Measurements from ENCODE around the gene TRIO.

Gene TRIO

DNA sequence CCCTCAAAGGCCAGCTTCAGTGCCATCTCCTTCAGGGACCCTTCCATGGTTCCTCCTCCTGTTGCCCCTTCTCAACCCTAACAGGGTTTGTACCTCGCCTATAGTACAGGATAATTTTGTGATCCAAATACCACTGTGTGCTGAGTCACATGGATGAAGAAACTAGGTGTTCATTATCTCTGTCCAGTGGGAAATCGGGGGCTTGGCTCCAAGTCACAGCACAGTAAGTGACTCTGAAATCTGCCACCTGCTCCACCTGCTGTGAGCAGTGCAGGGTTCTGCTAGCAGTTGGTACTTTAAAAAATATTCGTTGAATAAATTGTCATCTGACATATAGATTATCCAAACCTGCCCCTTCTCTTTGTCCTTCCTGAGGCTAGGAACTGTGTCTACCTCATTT, 315.3 kb downstream of the TRIO start:
- no peak overlapping the region for H3K27ac ChIP-seq (ENCODE audit: low read depth in 2 of 2, low read length in 2 of 2)
- peaks cover 36% of the 10 kb centered on the region in 2 donors for H3K36me3 ChIP-seq (ENCODE audit: control insufficient read depth in 2 of 2, insufficient read depth in 2 of 2, low read length in 2 of 2)
- H3K9me3 ChIP-seq (ENCODE audit: control insufficient read depth in 2 of 2, low read length in 2 of 2) = no peaks in the 10 kb centered on the region
- H3K4me1 ChIP-seq (ENCODE audit: control insufficient read depth in 2 of 2, insufficient read depth in 2 of 2, low read length in 2 of 2) = peaks cover under 1 to 7% of the 10 kb centered on the region in 2 donors
- H3K4me3 ChIP-seq (ENCODE audit: low read length in 2 of 2) = no peak overlapping the region
- no peaks in the 10 kb centered on the region for H3K27me3 ChIP-seq (ENCODE audit: control insufficient read depth in 2 of 2, insufficient read depth in 2 of 2, low read length in 2 of 2)
- H3K9ac ChIP-seq (ENCODE audit: low read depth in 1 of 2, low read length in 2 of 2) = no peak overlapping the region

DNA sequence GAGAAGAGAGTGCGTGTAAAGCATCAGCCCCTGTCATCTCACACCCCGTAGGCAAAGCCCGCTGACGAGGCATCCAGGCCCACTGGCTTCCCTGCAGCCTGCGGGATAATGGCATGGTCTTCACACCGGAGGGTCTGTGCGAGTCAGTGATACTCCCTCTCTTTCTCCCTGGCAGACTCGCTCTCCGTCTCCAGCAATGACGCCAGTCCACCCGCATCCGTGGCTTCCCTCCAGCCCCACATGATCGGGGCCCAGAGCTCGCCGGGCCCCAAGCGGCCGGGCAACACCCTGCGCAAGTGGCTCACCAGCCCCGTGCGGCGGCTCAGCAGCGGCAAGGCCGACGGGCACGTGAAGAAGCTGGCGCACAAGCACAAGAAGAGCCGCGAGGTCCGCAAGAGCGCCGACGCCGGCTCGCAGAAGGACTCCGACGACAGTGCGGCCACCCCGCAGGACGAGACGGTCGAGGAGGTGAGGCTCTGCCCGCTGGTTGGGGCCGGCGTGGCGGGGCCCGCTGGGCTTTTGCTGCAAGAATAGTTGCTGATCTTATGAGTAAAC, 317.8 kb downstream of the TRIO start:
- Histone ChIP-seq H3K27me3 (ENCODE audit: control insufficient read depth in 2 of 2, insufficient read depth in 2 of 2, low read length in 2 of 2) (no peaks in the 10 kb centered on the region), H3K36me3 (ENCODE audit: control insufficient read depth in 2 of 2, insufficient read depth in 2 of 2, low read length in 2 of 2) (peaks cover 38 to 44% of the 10 kb centered on the region in 2 donors)

DNA sequence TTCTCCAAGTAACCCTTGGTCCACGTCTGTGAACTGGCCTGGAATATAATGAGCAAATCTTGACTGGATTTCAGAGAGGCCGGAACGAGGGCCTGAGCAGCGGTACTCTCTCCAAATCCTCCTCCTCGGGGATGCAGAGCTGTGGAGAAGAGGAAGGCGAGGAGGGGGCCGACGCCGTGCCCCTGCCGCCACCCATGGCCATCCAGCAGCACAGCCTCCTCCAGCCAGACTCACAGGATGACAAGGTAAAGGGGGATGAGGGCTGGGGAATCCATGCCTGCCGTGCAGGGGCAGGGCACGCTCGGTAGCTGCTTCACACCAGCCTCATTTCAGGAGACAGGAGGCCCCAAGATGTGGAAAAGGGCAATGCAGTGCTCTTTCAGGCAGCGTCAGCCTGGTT, 319.5 kb downstream of the TRIO start:
- no peak overlapping the region for H3K4me3 ChIP-seq (ENCODE audit: low read length in 2 of 2)
- no peaks in the 10 kb centered on the region for H3K9me3 ChIP-seq (ENCODE audit: control insufficient read depth in 2 of 2, low read length in 2 of 2)
- no peak overlapping the region for H3K27ac ChIP-seq (ENCODE audit: low read depth in 2 of 2, low read length in 2 of 2)
- H3K4me1 ChIP-seq (ENCODE audit: control insufficient read depth in 2 of 2, insufficient read depth in 2 of 2, low read length in 2 of 2) = peaks cover 4 to 27% of the 10 kb centered on the region in 2 donors
- no peaks in the 10 kb centered on the region for H3K27me3 ChIP-seq (ENCODE audit: control insufficient read depth in 2 of 2, insufficient read depth in 2 of 2, low read length in 2 of 2)
- H3K9ac ChIP-seq (ENCODE audit: low read depth in 1 of 2, low read length in 2 of 2) = no peak overlapping the region
- H3K36me3 ChIP-seq (ENCODE audit: control insufficient read depth in 2 of 2, insufficient read depth in 2 of 2, low read length in 2 of 2) = peaks cover 46 to 50% of the 10 kb centered on the region in 2 donors

More for the DNA sequence above, 317.8 kb downstream of the TRIO start:
- no peak overlapping the region for H3K4me3 ChIP-seq (ENCODE audit: low read length in 2 of 2)
- H3K27ac ChIP-seq (ENCODE audit: low read depth in 2 of 2, low read length in 2 of 2) = no peak overlapping the region
- peaks cover 2 to 23% of the 10 kb centered on the region in 2 donors for H3K4me1 ChIP-seq (ENCODE audit: control insufficient read depth in 2 of 2, insufficient read depth in 2 of 2, low read length in 2 of 2)
- no peaks in the 10 kb centered on the region for H3K9me3 ChIP-seq (ENCODE audit: control insufficient read depth in 2 of 2, low read length in 2 of 2)
- no peak overlapping the region for H3K9ac ChIP-seq (ENCODE audit: low read depth in 1 of 2, low read length in 2 of 2)

DNA sequence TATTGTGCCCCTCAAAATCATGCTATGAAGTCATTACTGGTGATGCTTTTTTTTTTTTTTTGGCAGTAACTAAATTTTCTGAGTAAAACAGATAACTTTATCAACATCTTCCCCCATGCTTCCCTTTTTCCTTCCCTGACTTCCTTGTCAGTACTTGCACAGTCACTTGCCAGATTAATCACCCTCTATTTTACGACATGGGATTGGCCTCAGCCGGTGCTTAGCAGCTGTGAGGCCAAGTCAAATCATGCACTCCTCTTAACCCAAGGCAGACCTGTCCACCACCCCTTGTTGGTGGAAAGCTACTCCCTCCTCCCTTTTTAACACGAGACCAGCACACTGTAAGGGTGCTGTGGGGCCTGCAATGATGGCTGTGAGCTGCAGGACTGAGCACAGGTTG, 320.5 kb downstream of the TRIO start:
- Histone ChIP-seq H3K27me3 (ENCODE audit: control insufficient read depth in 2 of 2, insufficient read depth in 2 of 2, low read length in 2 of 2) (no peaks in the 10 kb centered on the region), H3K27ac (ENCODE audit: low read depth in 2 of 2, low read length in 2 of 2) (peak overlapping the region; percentile 69 to 73), H3K36me3 (ENCODE audit: control insufficient read depth in 2 of 2, insufficient read depth in 2 of 2, low read length in 2 of 2) (peaks cover 43 to 52% of the 10 kb centered on the region in 2 donors), H3K4me1 (ENCODE audit: control insufficient read depth in 2 of 2, insufficient read depth in 2 of 2, low read length in 2 of 2) (peaks cover 4 to 27% of the 10 kb centered on the region in 2 donors), H3K9ac (ENCODE audit: low read depth in 1 of 2, low read length in 2 of 2) (peak overlapping the region in 1 of 2 donors; percentile 6), H3K4me3 (ENCODE audit: low read length in 2 of 2) (no peak overlapping the region), H3K9me3 (ENCODE audit: control insufficient read depth in 2 of 2, low read length in 2 of 2) (no peaks in the 10 kb centered on the region)

DNA sequence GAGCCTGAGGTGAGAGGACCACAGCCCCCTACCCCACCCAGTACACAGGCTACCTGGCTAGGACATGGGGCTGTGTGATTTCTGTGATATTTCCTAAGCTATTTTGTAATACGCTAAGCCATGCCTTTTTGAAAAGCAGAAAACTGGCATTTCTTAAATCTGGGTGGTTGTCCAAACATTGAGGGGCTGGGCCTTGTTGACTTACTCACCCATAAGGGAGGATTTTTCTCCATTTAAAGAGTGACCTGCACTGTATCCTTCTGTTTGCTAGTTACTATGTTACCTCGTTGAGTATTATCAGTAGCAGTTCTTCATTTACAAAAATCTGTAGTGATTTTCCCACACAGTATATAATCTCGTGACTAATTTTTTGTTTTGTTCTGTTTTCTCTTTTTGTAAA, 321.0 kb downstream of the TRIO start:
- Histone ChIP-seq H3K27ac (ENCODE audit: low read depth in 2 of 2, low read length in 2 of 2) (peak overlapping the region; percentile 69 to 73), H3K4me1 (ENCODE audit: control insufficient read depth in 2 of 2, insufficient read depth in 2 of 2, low read length in 2 of 2) (peaks cover 4 to 27% of the 10 kb centered on the region in 2 donors), H3K9me3 (ENCODE audit: control insufficient read depth in 2 of 2, low read length in 2 of 2) (no peaks in the 10 kb centered on the region), H3K27me3 (ENCODE audit: control insufficient read depth in 2 of 2, insufficient read depth in 2 of 2, low read length in 2 of 2) (no peaks in the 10 kb centered on the region), H3K9ac (ENCODE audit: low read depth in 1 of 2, low read length in 2 of 2) (peak overlapping the region in 1 of 2 donors; percentile 6), H3K36me3 (ENCODE audit: control insufficient read depth in 2 of 2, insufficient read depth in 2 of 2, low read length in 2 of 2) (peaks cover 38 to 50% of the 10 kb centered on the region in 2 donors), H3K4me3 (ENCODE audit: low read length in 2 of 2) (no peak overlapping the region)

DNA sequence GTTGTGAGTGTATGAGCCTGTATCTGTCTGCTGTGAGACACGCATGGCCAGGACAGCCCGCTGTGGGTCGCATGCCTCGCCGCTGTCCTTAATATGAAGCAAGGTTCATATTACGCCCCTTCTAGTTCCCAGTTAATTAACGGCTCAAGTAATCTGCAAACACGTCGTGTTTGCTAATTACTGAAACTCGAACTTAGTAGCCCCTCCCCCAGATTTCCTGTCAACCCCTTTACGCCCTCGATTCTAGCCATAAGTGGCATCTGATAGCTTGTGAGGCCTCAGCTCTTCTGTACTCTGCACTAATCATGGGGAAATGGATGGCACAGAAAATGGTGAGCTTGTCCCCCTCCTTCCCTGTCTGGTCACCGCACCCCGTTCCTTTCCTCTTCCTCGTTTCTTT, 321.5 kb downstream of the TRIO start:
- peak overlapping the region; percentile 6 to 55 for H3K27ac ChIP-seq (ENCODE audit: low read depth in 2 of 2, low read length in 2 of 2)
- peaks cover 40 to 50% of the 10 kb centered on the region in 2 donors for H3K36me3 ChIP-seq (ENCODE audit: control insufficient read depth in 2 of 2, insufficient read depth in 2 of 2, low read length in 2 of 2)

DNA sequence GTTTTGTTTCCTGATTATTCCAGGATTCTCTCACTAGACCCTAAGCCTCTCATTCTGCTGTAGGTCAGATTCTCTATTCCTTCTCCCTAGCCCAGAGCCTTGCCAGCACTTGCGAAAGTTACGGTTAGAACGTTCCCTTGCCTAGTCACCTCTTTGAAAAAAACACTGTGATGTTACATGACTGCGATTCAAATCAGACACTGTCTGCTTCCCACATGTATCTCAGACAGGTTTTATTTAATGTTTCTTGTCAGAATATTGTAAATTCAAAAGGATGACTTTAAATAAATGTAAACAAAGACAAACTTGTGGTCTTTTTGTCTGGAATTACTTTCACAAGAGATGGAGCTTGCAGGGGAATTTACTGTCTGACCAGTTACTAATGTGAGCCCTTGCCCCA, 322.0 kb downstream of the TRIO start:
- peaks cover 4 to 27% of the 10 kb centered on the region in 2 donors for H3K4me1 ChIP-seq (ENCODE audit: control insufficient read depth in 2 of 2, insufficient read depth in 2 of 2, low read length in 2 of 2)
- no peak overlapping the region for H3K9ac ChIP-seq (ENCODE audit: low read depth in 1 of 2, low read length in 2 of 2)
- peak overlapping the region in 1 of 2 donors; percentile 6 for H3K27ac ChIP-seq (ENCODE audit: low read depth in 2 of 2, low read length in 2 of 2)
- H3K27me3 ChIP-seq (ENCODE audit: control insufficient read depth in 2 of 2, insufficient read depth in 2 of 2, low read length in 2 of 2) = no peaks in the 10 kb centered on the region
- no peak overlapping the region for H3K4me3 ChIP-seq (ENCODE audit: low read length in 2 of 2)
- H3K36me3 ChIP-seq (ENCODE audit: control insufficient read depth in 2 of 2, insufficient read depth in 2 of 2, low read length in 2 of 2) = peaks cover 40 to 50% of the 10 kb centered on the region in 2 donors
- H3K9me3 ChIP-seq (ENCODE audit: control insufficient read depth in 2 of 2, low read length in 2 of 2) = no peaks in the 10 kb centered on the region

More for the DNA sequence above, 321.5 kb downstream of the TRIO start:
- Histone ChIP-seq H3K4me3 (ENCODE audit: low read length in 2 of 2) (no peak overlapping the region), H3K4me1 (ENCODE audit: control insufficient read depth in 2 of 2, insufficient read depth in 2 of 2, low read length in 2 of 2) (peaks cover 4 to 27% of the 10 kb centered on the region in 2 donors), H3K9me3 (ENCODE audit: control insufficient read depth in 2 of 2, low read length in 2 of 2) (no peaks in the 10 kb centered on the region), H3K9ac (ENCODE audit: low read depth in 1 of 2, low read length in 2 of 2) (no peak overlapping the region), H3K27me3 (ENCODE audit: control insufficient read depth in 2 of 2, insufficient read depth in 2 of 2, low read length in 2 of 2) (no peaks in the 10 kb centered on the region)

DNA sequence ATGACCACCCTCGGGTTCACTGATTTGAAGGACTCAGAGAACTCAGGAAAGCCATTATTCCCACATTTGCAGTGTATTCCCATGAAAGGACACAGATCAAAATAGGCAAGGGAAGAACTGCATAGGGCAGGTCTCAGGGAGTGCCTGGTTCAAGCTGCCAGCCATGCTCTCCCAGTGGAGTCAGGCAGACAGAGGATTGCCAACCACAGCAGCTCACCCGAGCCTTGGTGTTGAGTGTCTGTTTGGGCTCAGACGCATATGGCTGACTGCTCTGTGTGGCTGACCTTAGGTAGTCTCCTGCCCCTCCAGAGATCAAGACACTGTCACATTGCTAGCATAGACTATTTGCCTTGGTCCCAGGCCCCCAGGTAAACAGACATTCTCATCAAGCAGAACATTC, 322.6 kb downstream of the TRIO start:
- peaks cover 41 to 49% of the 10 kb centered on the region in 2 donors for H3K36me3 ChIP-seq (ENCODE audit: control insufficient read depth in 2 of 2, insufficient read depth in 2 of 2, low read length in 2 of 2)
- no peak overlapping the region for H3K9ac ChIP-seq (ENCODE audit: low read depth in 1 of 2, low read length in 2 of 2)
- H3K4me1 ChIP-seq (ENCODE audit: control insufficient read depth in 2 of 2, insufficient read depth in 2 of 2, low read length in 2 of 2) = peaks cover 4 to 27% of the 10 kb centered on the region in 2 donors
- no peak overlapping the region for H3K27ac ChIP-seq (ENCODE audit: low read depth in 2 of 2, low read length in 2 of 2)
- H3K27me3 ChIP-seq (ENCODE audit: control insufficient read depth in 2 of 2, insufficient read depth in 2 of 2, low read length in 2 of 2) = no peaks in the 10 kb centered on the region
- H3K4me3 ChIP-seq (ENCODE audit: low read length in 2 of 2) = no peak overlapping the region
- H3K9me3 ChIP-seq (ENCODE audit: control insufficient read depth in 2 of 2, low read length in 2 of 2) = no peaks in the 10 kb centered on the region

DNA sequence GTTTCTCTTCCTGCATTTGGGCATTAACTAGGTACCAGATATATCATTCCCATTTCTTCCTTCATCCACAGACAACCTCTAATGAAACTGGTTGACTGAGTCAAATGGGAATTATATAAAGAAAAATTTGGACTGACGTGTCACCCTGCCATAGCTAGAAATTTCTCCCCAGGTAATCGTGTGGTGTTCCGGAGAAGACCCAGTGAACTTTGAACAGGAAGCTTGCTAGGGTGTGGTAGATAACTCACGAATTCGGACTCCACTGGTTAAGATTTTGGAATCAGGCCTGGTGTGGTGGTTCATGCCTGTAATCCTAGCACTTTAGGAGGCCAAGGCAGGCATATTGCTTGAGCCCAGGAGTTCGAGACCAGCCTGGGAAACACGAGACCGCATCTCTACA, 324.1 kb downstream of the TRIO start:
- Histone ChIP-seq H3K4me1 (ENCODE audit: control insufficient read depth in 2 of 2, insufficient read depth in 2 of 2, low read length in 2 of 2) (peaks cover 4 to 27% of the 10 kb centered on the region in 2 donors), H3K9ac (ENCODE audit: low read depth in 1 of 2, low read length in 2 of 2) (no peak overlapping the region), H3K9me3 (ENCODE audit: control insufficient read depth in 2 of 2, low read length in 2 of 2) (no peaks in the 10 kb centered on the region), H3K27ac (ENCODE audit: low read depth in 2 of 2, low read length in 2 of 2) (peak overlapping the region in 1 of 2 donors; percentile 35), H3K4me3 (ENCODE audit: low read length in 2 of 2) (no peak overlapping the region), H3K36me3 (ENCODE audit: control insufficient read depth in 2 of 2, insufficient read depth in 2 of 2, low read length in 2 of 2) (peaks cover 40 to 50% of the 10 kb centered on the region in 2 donors), H3K27me3 (ENCODE audit: control insufficient read depth in 2 of 2, insufficient read depth in 2 of 2, low read length in 2 of 2) (no peaks in the 10 kb centered on the region)

DNA sequence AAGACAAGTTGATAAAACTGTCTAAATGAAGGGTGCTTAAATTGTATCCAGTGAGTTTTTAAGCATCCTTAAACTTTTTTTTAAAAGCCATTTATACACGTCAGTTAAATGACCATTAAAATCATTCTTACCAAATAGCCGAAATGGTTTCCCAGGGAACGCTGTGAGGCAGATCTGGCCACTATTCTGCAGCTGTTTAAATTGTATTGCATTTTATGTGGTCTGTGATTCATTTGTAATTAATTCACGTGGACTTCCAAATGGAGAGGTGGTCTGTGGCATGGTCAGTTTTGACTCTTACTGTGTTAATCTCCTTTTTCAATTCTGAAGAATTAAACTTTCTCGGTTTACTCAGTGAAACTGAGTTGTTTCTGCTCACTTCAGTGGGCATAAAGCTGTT, 324.7 kb downstream of the TRIO start:
- peaks cover 4 to 25% of the 10 kb centered on the region in 2 donors for H3K4me1 ChIP-seq (ENCODE audit: control insufficient read depth in 2 of 2, insufficient read depth in 2 of 2, low read length in 2 of 2)
- H3K9me3 ChIP-seq (ENCODE audit: control insufficient read depth in 2 of 2, low read length in 2 of 2) = no peaks in the 10 kb centered on the region
- H3K9ac ChIP-seq (ENCODE audit: low read depth in 1 of 2, low read length in 2 of 2) = no peak overlapping the region
- H3K36me3 ChIP-seq (ENCODE audit: control insufficient read depth in 2 of 2, insufficient read depth in 2 of 2, low read length in 2 of 2) = peaks cover 42 to 51% of the 10 kb centered on the region in 2 donors
- H3K27ac ChIP-seq (ENCODE audit: low read depth in 2 of 2, low read length in 2 of 2) = no peak overlapping the region
- H3K27me3 ChIP-seq (ENCODE audit: control insufficient read depth in 2 of 2, insufficient read depth in 2 of 2, low read length in 2 of 2) = no peaks in the 10 kb centered on the region
- no peak overlapping the region for H3K4me3 ChIP-seq (ENCODE audit: low read length in 2 of 2)
